HL-60 (cell line): ENCODE measurements around the gene MRPS22.

Source experiments
- DNase-seq, 2 experiments: peaks; one replicate each; pipeline ENCODE4 v3.0.0-alpha.2; 2010 to 2020; ENCODE audit warnings: low read depth in 1 of 2, low spot score in 1 of 2
- H3K27ac ChIP-seq: fragments of 250-450 bp; sonication (Bioruptor Pico); replicated peaks from 2 replicates; pipeline ENCODE4 v1.5.1; 2020; ENCODE audit warnings: mild to moderate bottlenecking, moderate library complexity
- H3K27me3 ChIP-seq: fragments of 250-450 bp; sonication (Bioruptor Pico); 2 replicates; pipeline ENCODE4 v1.5.1; 2021; ENCODE audit warnings: mild to moderate bottlenecking, moderate library complexity; ENCODE audit not compliant: insufficient read depth, poor library complexity, severe bottlenecking
- H3K4me3 ChIP-seq: replicated peaks from 2 replicates; pipeline ENCODE4 v1.5.1; 2011; ENCODE audit warnings: mild to moderate bottlenecking, control low read depth, low read length; ENCODE audit not compliant: insufficient read depth
- CTCF ChIP-seq: IDR thresholded peaks from one replicate; pipeline ENCODE4 v1.5.1; 2011; ENCODE audit warnings: low read length, control low read depth, inconsistent platforms; ENCODE audit not compliant: insufficient read depth
- GABPA ChIP-seq: IDR thresholded peaks from 2 replicates; pipeline ENCODE4 v1.6.1; 2012; ENCODE audit warnings: low read depth
- POLR2AphosphoS5 ChIP-seq: IDR thresholded peaks from 2 replicates; pipeline ENCODE4 v1.6.1; 2012; ENCODE audit warnings: low read depth
- REST ChIP-seq: IDR thresholded peaks from 2 replicates; pipeline ENCODE4 v1.6.1; 2012; ENCODE audit warnings: low read depth; ENCODE audit not compliant: insufficient replicate concordance
- SPI1 ChIP-seq: IDR thresholded peaks from 2 replicates; pipeline ENCODE4 v1.6.1; 2012; ENCODE audit warnings: low read depth, mild to moderate bottlenecking, borderline replicate concordance

MRPS22 gene

GRCh38 chr3:139358841-139359562 is 15.2 kb downstream of the MRPS22 start:
- Histone ChIP-seq H3K27ac (no peak overlapping the region), H3K27me3 (no peaks in the 10 kb centered on the region), H3K4me3 (no peak overlapping the region)
- TF ChIP-seq REST (no peak), GABPA (no peak), CTCF (no peak), POLR2AphosphoS5 (no peak), SPI1 (no peak)
- DNase-seq = no peak

- no peak overlapping the region for H3K27ac ChIP-seq
- no peak for DNase-seq
- H3K4me3 ChIP-seq = no peak overlapping the region
- TF ChIP-seq CTCF (no peak), GABPA (no peak)
- H3K27me3 ChIP-seq = no peaks in the 10 kb centered on the region
Observed at GRCh38 chr3:139361276-139361675, 17.5 kb downstream of the MRPS22 start.

- TF ChIP-seq GABPA (no peak), SPI1 (no peak), POLR2AphosphoS5 (no peak), REST (no peak), CTCF (no peak)
- Histone ChIP-seq H3K27ac (no peak overlapping the region), H3K4me3 (no peak overlapping the region), H3K27me3 (no peaks in the 10 kb centered on the region)
- DNase-seq = no peak
Observed at GRCh38 chr3:139364549-139364948, 20.7 kb downstream of the MRPS22 start.

- TF ChIP-seq REST (no peak), POLR2AphosphoS5 (no peak), CTCF (no peak), SPI1 (no peak), GABPA (no peak)
- Histone ChIP-seq H3K27me3 (no peaks in the 10 kb centered on the region), H3K4me3 (no peak overlapping the region), H3K27ac (no peak overlapping the region)
- no peak for DNase-seq
Observed at GRCh38 chr3:139374099-139374498, 30.3 kb downstream of the MRPS22 start.
